Measurements from ENCODE around the gene PYY. TPM values are rescaled to one million over a fixed set of nuclear protein-coding genes. Genes with fewer than 3 reads are reported as not detected.

Gene PYY
- total RNA-seq, 1 donor from 2014 or later: not detected

- DNase-seq (ENCODE audit: extremely low spot score, unreplicated experiment): no peak
- H3K27ac Mint-ChIP-seq (ENCODE audit: unreplicated experiment): no peak overlapping the region
- peaks cover 12% of the 10 kb centered on the region for H3K27me3 Mint-ChIP-seq (ENCODE audit: unreplicated experiment)
- no peak for TF ChIP-seq CTCF (IDR thresholded peaks at IDR 0.05)
- H3K4me1 Mint-ChIP-seq (ENCODE audit: unreplicated experiment): peaks cover 4% of the 10 kb centered on the region
- H3K36me3 Mint-ChIP-seq (ENCODE audit: unreplicated experiment): no peaks in the 10 kb centered on the region
- H3K9me3 Mint-ChIP-seq (ENCODE audit: unreplicated experiment): no peaks in the 10 kb centered on the region
- no peak overlapping the region for H3K4me3 Mint-ChIP-seq (ENCODE audit: unreplicated experiment)
Observed at GRCh38 chr17:43992641-43993040, 38.9 kb upstream of the PYY start.

- TF ChIP-seq CTCF (IDR thresholded peaks at IDR 0.05): no peak
- Mint-ChIP-seq H3K27ac (ENCODE audit: unreplicated experiment) (no peak overlapping the region), H3K9me3 (ENCODE audit: unreplicated experiment) (no peaks in the 10 kb centered on the region), H3K36me3 (ENCODE audit: unreplicated experiment) (no peaks in the 10 kb centered on the region), H3K4me1 (ENCODE audit: unreplicated experiment) (peaks cover 4% of the 10 kb centered on the region), H3K27me3 (ENCODE audit: unreplicated experiment) (peaks cover 28% of the 10 kb centered on the region), H3K4me3 (ENCODE audit: unreplicated experiment) (no peak overlapping the region)
- DNase-seq (ENCODE audit: extremely low spot score, unreplicated experiment): no peak
Observed at GRCh38 chr17:43988301-43988700, 34.6 kb upstream of the PYY start.

- Mint-ChIP-seq H3K9me3 (ENCODE audit: unreplicated experiment) (no peaks in the 10 kb centered on the region), H3K27me3 (ENCODE audit: unreplicated experiment) (peaks cover 38% of the 10 kb centered on the region), H3K4me1 (ENCODE audit: unreplicated experiment) (peaks cover 4% of the 10 kb centered on the region), H3K27ac (ENCODE audit: unreplicated experiment) (no peak overlapping the region), H3K36me3 (ENCODE audit: unreplicated experiment) (no peaks in the 10 kb centered on the region), H3K4me3 (ENCODE audit: unreplicated experiment) (no peak overlapping the region)
- DNase-seq (ENCODE audit: extremely low spot score, unreplicated experiment): no peak
- no peak for TF ChIP-seq CTCF (IDR thresholded peaks at IDR 0.05)
Observed at GRCh38 chr17:43987131-43988021, 33.6 kb upstream of the PYY start.

GRCh38 chr17:43986225-43986981 lies 32.7 kb upstream of the PYY start:
- H3K27ac Mint-ChIP-seq (ENCODE audit: unreplicated experiment): no peak overlapping the region
- no peak overlapping the region for H3K4me3 Mint-ChIP-seq (ENCODE audit: unreplicated experiment)
- H3K36me3 Mint-ChIP-seq (ENCODE audit: unreplicated experiment): no peaks in the 10 kb centered on the region
- no peak for DNase-seq (ENCODE audit: extremely low spot score, unreplicated experiment)
- H3K4me1 Mint-ChIP-seq (ENCODE audit: unreplicated experiment): peaks cover 4% of the 10 kb centered on the region
- H3K9me3 Mint-ChIP-seq (ENCODE audit: unreplicated experiment): no peaks in the 10 kb centered on the region
- H3K27me3 Mint-ChIP-seq (ENCODE audit: unreplicated experiment): peaks cover 47% of the 10 kb centered on the region
- TF ChIP-seq CTCF (IDR thresholded peaks at IDR 0.05): no peak

GRCh38 chr17:43984521-43984920 lies 30.8 kb upstream of the PYY start:
- TF ChIP-seq CTCF (IDR thresholded peaks at IDR 0.05): no peak
- Mint-ChIP-seq H3K4me3 (ENCODE audit: unreplicated experiment) (peak overlapping the region; percentile 55), H3K27ac (ENCODE audit: unreplicated experiment) (no peak overlapping the region), H3K4me1 (ENCODE audit: unreplicated experiment) (peaks cover 4% of the 10 kb centered on the region), H3K9me3 (ENCODE audit: unreplicated experiment) (no peaks in the 10 kb centered on the region), H3K36me3 (ENCODE audit: unreplicated experiment) (no peaks in the 10 kb centered on the region), H3K27me3 (ENCODE audit: unreplicated experiment) (peaks cover 63% of the 10 kb centered on the region)
- DNase-seq (ENCODE audit: extremely low spot score, unreplicated experiment): no peak

Data from osteocyte (in vitro differentiated cells).